ENCODE data around the gene FKBP8.

GRCh38 chr19:18566953-18567352 is 23.6 kb upstream of the FKBP8 start:
- no peak for TF ChIP-seq CTCF (conservative IDR thresholded peaks at IDR 0.05; ENCODE audit: low read depth, low read length)
- TF ChIP-seq USF2 (IDR thresholded peaks at IDR 0.05; ENCODE audit: low read depth, low read length), result no peak

All from IMR-90 (cell line).